HEK293T (cell line): ENCODE measurements around the gene CNNM4.

Experiments
- ARNT ChIP-seq: fragments of 450-650 bp; IDR thresholded peaks from 2 replicates; pipeline ENCODE4 v1.6.1; 2017; ENCODE audit warnings: mild to moderate bottlenecking
- CTBP1 ChIP-seq: fragments of 450-650 bp; IDR thresholded peaks from 2 replicates; pipeline ENCODE4 v1.6.1; 2016; ENCODE audit warnings: borderline replicate concordance
- ELF4 ChIP-seq: fragments of 450-650 bp; IDR thresholded peaks from 2 replicates; pipeline ENCODE4 v1.6.1; 2017; ENCODE audit warnings: antibody characterized with exemption
- FOXA1 ChIP-seq: fragments of 450-650 bp; IDR thresholded peaks from 2 replicates; pipeline ENCODE4 v1.6.1; 2016; ENCODE audit warnings: mild to moderate bottlenecking
- FOXM1 ChIP-seq: fragments of 450-650 bp; IDR thresholded peaks from 2 replicates; pipeline ENCODE4 v1.6.1; 2017; ENCODE audit warnings: mild to moderate bottlenecking, borderline replicate concordance
- HDGF ChIP-seq: fragments of 450-650 bp; IDR thresholded peaks from 2 replicates; pipeline ENCODE4 v1.6.1; 2017; ENCODE audit warnings: antibody characterized with exemption, borderline replicate concordance
- L3MBTL2 ChIP-seq: fragments of 450-650 bp; conservative IDR thresholded peaks from 2 replicates; pipeline ENCODE4 v1.6.1; 2016; ENCODE audit warnings: mild to moderate bottlenecking
- NFRKB ChIP-seq: fragments of 450-650 bp; IDR thresholded peaks from 2 replicates; pipeline ENCODE4 v1.6.1; 2016; ENCODE audit warnings: mild to moderate bottlenecking, moderate library complexity
- SP1 ChIP-seq: fragments of 450-650 bp; IDR thresholded peaks from 2 replicates; pipeline ENCODE4 v1.6.1; 2017
- SUZ12 ChIP-seq: fragments of 450-650 bp; IDR thresholded peaks from 2 replicates; pipeline ENCODE4 v1.6.1; 2016; ENCODE audit warnings: mild to moderate bottlenecking
- TARDBP ChIP-seq: fragments of 450-650 bp; IDR thresholded peaks from 2 replicates; pipeline ENCODE4 v1.6.1; 2016
- ZNF384 ChIP-seq: fragments of 450-650 bp; IDR thresholded peaks from 2 replicates; pipeline ENCODE4 v1.6.1; 2016

- TF ChIP-seq L3MBTL2 (no peak), SUZ12 (no peak), SP1 (no peak), NFRKB (no peak), TARDBP (no peak), ELF4 (no peak), ZNF384 (no peak), ARNT (no peak), HDGF (no peak), FOXA1 (no peak), CTBP1 (no peak), FOXM1 (peak; percentile 35; the same call in 1 of the 2 replicates)
These were observed 55.6 kb downstream of the CNNM4 start, which contains the start of gene CNNM3 for GRCh38 chr2:96816127-96816835.
